HT1080 (cell line): ENCODE data around the gene TRPC3. TPM values are rescaled to one million over a fixed set of nuclear protein-coding genes. Genes with fewer than 3 reads are reported as not detected.
"Not testable (repeated sequence)": the region's sequence is repeated elsewhere in the genome, so short reads cannot be mapped to it uniquely, and the experiment has no call there.

ENCODE experiments used
- DNase-seq: peaks from one replicate; pipeline ENCODE4 v3.0.0-alpha.2; 2015; ENCODE audit warnings: low read depth
- total RNA-seq: library from RNA; depleted of rRNA; stranded (reverse); fragments of >200 nt; shearing (Covaris generic); gene quantifications from 2 replicates; pipeline ENCODE4 v1.2.3, GENCODE V29; 2014

The TRPC3 gene
- total RNA-seq, 1 experiment from 2014 or later = 1.5 TPM

GRCh38 chr4:121950212-121950679, 1.6 kb downstream of the TRPC3 start:
- peak; percentile 46 for DNase-seq

GRCh38 chr4:121946644-121947043, 5.2 kb downstream of the TRPC3 start:
- no peak for DNase-seq

GRCh38 chr4:121943941-121944340, 7.9 kb downstream of the TRPC3 start:
- no peak for DNase-seq

DNA sequence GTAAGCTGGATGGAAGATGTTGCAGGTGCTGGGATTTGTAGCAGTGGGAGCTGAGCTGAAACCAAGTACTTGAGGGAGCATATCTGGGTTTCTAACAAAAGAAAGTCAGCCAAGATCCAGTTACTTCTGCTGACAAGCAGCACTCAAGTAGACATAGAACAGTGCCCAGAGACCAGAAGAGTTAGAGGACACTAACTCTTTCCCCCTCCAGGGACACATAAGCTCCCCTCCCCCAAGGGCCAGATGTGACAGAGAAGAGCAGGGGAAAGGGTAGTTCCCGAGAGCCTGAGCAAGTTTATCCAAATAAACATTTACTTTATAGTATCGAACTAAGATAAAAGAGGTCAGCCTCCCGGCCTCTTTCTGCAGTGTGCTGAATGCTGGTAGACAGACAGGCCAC, 12.2 kb downstream of the TRPC3 start:
- no peak for DNase-seq

GRCh38 chr4:121938282-121939092, 13.4 kb downstream of the TRPC3 start:
- peak; percentile 24 for DNase-seq

DNA sequence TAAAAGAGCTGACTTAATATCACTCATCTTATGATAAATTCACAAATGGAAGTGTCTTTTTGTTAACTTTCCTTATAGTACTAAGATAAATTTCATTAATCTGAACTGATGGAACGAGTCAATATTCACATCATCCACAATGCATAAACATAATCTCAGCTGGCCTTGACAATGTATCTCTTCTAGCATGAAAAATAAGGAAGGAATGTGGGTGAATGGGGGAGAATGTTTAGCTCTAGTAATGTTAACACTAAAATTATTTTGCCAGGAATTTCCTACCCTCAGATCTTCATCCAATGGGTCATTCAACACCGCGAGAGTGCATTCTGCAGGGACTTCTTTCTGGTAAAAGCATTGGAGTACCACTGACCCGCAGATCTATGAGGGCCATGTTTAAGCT, 15.8 kb downstream of the TRPC3 start:
- no peak for DNase-seq

GRCh38 chr4:121934635-121935034, 17.2 kb downstream of the TRPC3 start:
- DNase-seq = no peak

DNA sequence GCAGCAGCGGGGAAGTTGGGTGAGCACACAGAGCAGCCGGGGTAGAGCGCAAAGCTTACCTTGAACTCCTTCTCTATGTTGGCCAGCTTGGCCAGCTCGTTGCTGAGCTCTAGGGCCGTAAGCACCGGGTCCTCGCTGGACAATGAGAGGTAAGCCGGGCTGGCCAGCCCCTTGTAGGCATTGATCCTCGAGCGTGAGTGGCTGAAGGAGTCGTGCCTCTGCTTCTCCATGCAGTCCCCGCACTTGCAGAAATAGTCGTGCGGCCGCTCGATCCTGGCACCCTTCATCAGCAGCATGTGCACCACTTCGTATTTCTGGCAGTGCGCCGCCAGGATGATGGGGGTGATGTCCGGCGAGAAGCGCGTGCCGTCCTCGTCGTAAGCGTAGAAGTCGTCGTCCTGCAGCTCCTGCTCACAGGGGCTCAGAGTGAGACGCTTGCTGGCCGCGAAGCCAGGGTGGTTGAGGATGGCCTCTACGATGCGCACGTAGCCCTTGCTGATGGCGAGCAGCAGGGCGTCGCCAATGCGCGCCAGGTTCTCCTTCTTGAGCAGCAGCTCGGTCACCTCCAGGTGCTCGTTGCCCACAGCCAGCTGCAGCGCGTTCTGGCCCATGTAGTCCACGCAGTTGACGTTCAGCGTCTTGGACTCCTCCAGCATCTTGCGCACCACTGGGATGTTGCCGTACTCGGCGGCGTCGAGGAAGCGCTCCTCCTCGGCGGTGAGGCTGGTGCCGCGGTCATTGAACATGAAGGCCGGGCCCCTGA, 19.5 kb downstream of the TRPC3 start:
- DNase-seq = no peak

- no peak for DNase-seq
Measured at GRCh38 chr4:121930304-121930703, 21.6 kb downstream of the TRPC3 start.

DNA sequence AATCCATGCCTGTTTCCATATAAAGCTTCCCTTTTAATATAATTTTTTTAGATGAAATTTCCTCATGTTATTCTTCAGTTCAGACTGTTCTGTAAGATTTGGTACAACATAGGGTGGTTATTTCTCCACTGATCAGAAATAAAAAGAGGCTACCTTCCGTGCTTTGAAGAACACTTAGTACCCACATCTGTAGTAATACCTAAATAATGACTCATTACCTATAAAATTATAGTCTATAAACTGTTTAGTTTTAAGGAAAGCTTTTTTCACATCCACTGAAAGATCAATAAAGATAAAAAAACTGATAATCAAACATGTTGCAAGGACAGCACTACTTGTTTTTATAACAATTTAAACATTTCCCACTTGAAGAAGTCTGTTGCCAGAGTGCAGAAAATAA, 23.9 kb downstream of the TRPC3 start:
- DNase-seq = no peak

DNA sequence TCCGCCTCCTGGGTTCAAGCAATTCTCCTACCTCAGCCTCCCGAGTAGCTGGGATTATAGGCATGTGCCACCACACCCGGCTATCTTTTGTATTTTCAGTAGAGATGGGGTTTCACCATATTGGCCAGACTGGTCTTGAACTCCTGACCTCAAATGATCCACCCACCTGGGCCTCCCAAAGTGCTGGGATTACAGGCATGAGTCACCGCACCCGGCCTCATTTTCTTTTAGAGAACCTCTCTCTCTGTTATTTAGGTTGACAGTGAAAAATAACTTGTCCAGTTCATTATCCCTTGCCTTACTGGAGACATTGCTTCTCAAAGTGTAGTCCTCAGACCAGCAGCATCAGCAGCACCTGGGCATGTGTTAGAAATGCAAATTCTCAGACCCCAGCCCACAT, 25.4 kb downstream of the TRPC3 start:
- DNase-seq = not testable (repeated sequence)

GRCh38 chr4:121923306-121923705, 28.6 kb downstream of the TRPC3 start:
- no peak for DNase-seq

GRCh38 chr4:121913667-121914066, 38.2 kb downstream of the TRPC3 start:
- no peak for DNase-seq

GRCh38 chr4:121908346-121908745, 43.5 kb downstream of the TRPC3 start:
- no peak for DNase-seq

GRCh38 chr4:121900132-121900983, 51.5 kb downstream of the TRPC3 start:
- DNase-seq = peak; percentile 48

DNA sequence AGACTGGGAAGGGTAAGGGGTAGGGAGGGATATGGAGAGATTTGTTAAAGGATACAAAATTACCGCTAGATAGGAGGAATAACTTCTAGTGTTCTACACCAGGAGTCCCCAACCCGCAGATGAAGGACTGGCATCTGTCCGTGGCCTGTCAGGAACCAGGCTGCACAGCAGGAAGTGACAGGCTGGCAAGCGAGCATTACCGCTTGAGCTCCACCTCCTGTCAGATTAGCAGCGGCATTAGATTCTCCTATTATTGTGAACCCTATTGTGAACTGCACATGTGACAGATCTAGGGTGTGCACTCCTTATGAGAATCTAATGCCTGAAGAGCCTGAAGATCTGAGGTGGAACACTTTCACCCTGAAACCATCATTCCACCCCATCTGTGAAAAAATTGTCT, 53.7 kb downstream of the TRPC3 start:
- DNase-seq = no peak

DNA sequence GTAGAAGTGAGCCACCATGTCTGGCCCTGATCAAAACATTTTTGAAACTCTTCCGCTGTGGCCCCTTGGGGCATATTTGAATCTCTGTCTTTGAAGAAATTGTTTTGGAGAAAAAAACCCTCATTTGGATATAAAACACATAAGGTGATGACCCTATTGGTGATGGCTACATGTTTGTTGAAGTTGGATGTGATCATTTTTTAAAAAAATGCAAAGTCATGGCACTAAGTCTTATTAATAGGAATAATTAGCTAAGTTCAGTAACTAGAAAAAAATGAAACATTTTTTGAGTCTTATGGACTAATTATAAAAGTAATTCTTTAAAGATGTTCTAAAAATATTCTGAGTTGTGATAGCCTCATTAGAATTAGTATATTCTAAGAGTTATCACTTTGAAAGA, 63.7 kb downstream of the TRPC3 start:
- DNase-seq = no peak

GRCh38 chr4:121885115-121885514, 66.7 kb downstream of the TRPC3 start:
- DNase-seq = no peak

GRCh38 chr4:121881158-121881557, 70.7 kb downstream of the TRPC3 start:
- no peak for DNase-seq

DNA sequence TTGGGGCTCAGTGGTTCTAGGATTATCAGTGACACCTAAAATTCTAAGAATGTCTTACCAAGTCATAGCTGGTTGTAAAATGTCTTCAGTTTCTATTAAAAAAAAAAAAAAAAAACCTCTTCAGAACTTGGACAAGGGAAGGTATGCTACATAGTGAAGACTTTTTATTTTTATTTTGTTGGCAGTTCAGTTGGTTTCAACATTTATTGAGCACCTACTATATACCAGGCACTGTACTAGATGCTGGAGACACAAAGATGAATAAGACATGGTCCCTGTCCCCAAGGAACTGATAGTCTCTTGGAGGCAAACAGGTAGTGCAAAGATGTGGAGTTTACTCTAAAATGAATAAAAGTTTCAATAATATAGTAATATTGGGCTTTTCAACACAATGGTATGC, 72.7 kb downstream of the TRPC3 start:
- no peak for DNase-seq

GRCh38 chr4:121877041-121877773, 74.7 kb downstream of the TRPC3 start:
- peak; percentile 23 for DNase-seq
